Naive B cell (primary cell): ENCODE results near the gene MPZL3. TPM values are rescaled to one million over a fixed set of nuclear protein-coding genes. Genes with fewer than 3 reads are reported as not detected.

Source experiments
- ATAC-seq, 2 donors: fragments of 150-1000 bp; cut with Tn5 transposase; 2 replicates each; pipeline ENCODE4 v1.10.0; 2021; ENCODE audit warnings: low read depth in 2 of 2, mild to moderate bottlenecking in 2 of 2, moderate library complexity in 2 of 2
- DNase-seq: peaks from one replicate; pipeline ENCODE4 v3.0.0; 2022
- H3K27ac Mint-ChIP-seq, 6 donors: one replicate each; pipeline ENCODE4 v1.8.0; 2020 to 2022; ENCODE audit warnings: mild to moderate bottlenecking in 6 of 6, mixed read lengths in 6 of 6, moderate library complexity in 5 of 6, inconsistent platforms in 2 of 6
- H3K27me3 Mint-ChIP-seq, 3 donors: one replicate each; pipeline ENCODE4 v1.8.0; 2021 to 2022; ENCODE audit warnings: mixed read lengths in 3 of 3, mild to moderate bottlenecking in 1 of 3
- H3K36me3 Mint-ChIP-seq, 2 donors: one replicate each; pipeline ENCODE4 v1.8.0; 2020 to 2022; ENCODE audit warnings: mixed read lengths in 2 of 2, inconsistent platforms in 1 of 2, mild to moderate bottlenecking in 1 of 2
- H3K4me1 Mint-ChIP-seq, 3 donors: one replicate each; pipeline ENCODE4 v1.8.0; 2020 to 2022; ENCODE audit warnings: mixed read lengths in 3 of 3, inconsistent platforms in 1 of 3, mild to moderate bottlenecking in 1 of 3, moderate library complexity in 1 of 3
- H3K4me3 Mint-ChIP-seq, 8 donors: one replicate each; pipeline ENCODE4 v1.8.0; 2020 to 2022; ENCODE audit warnings: mild to moderate bottlenecking in 8 of 8, mixed read lengths in 8 of 8, moderate library complexity in 8 of 8, inconsistent platforms in 2 of 8
- H3K9me3 Mint-ChIP-seq, 7 donors: one replicate each; pipeline ENCODE4 v1.8.0; 2020 to 2022; ENCODE audit warnings: mixed read lengths in 7 of 7, mild to moderate bottlenecking in 5 of 7, inconsistent platforms in 2 of 7, moderate library complexity in 1 of 7
- polyA plus RNA-seq, 6 donors: library from polyadenylated mRNA; unstranded; fragments of 300-500 nt; fragmentation: Illumina TruSeq; gene quantifications; one replicate each; pipeline ENCODE4 v1.2.3, GENCODE V29; 2021; ENCODE audit warnings: low read depth in 6 of 6

MPZL3 gene
- polyA plus RNA-seq, 6 donors from 2014 or later: 0.89 to 3.2 (median 1.5) TPM

DNA sequence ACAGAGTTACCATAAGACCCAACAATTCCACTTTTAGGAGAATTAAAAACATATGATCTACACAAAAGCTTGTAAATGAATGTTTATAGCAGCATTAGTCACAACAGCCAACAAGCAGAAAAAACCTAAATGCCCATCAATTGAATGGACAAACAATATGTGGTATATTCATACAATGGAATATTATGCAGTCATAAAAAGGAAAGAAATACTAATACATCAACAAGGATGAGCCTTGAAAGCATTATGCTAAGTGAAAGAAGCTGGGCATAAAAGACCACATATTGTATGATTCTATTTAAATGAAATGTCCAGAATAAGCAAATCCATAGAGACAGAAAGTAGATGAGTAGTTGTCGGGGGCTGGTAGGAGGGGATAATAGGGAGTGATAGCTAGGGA is 7.0 kb upstream of the MPZL3 start:
- H3K27ac Mint-ChIP-seq: no peak overlapping the region
- peaks cover 3 to 8% (median 6%) of the 10 kb centered on the region in 3 donors for H3K4me1 Mint-ChIP-seq
- no peaks in the 10 kb centered on the region for H3K36me3 Mint-ChIP-seq
- no peak for DNase-seq
- no peak overlapping the region for H3K4me3 Mint-ChIP-seq
- H3K9me3 Mint-ChIP-seq: peaks cover 0 to 10% (median 0%) of the 10 kb centered on the region in 7 donors
- no peak for ATAC-seq
- peaks cover 54 to 72% (median 65%) of the 10 kb centered on the region in 3 donors for H3K27me3 Mint-ChIP-seq

- no peaks in the 10 kb centered on the region for H3K36me3 Mint-ChIP-seq
- no peak overlapping the region for H3K4me3 Mint-ChIP-seq
- peaks cover 0 to 10% (median 0%) of the 10 kb centered on the region in 7 donors for H3K9me3 Mint-ChIP-seq
- H3K27me3 Mint-ChIP-seq: peaks cover 47 to 64% (median 58%) of the 10 kb centered on the region in 3 donors
- no peak for DNase-seq
- H3K27ac Mint-ChIP-seq: no peak overlapping the region
- peaks cover 0 to 1% (median 0%) of the 10 kb centered on the region in 3 donors for H3K4me1 Mint-ChIP-seq
- peak in 1 of 2 donors; percentile 32 for ATAC-seq
Measured at GRCh38 chr11:118258410-118258809, 6.2 kb upstream of the MPZL3 start.

GRCh38 chr11:118252688-118253087 is 523 bp upstream of the MPZL3 start:
- peak overlapping the region; percentile 98 to 99 (median 98) for H3K4me3 Mint-ChIP-seq
- H3K9me3 Mint-ChIP-seq: peaks cover 0 to 6% (median 0%) of the 10 kb centered on the region in 7 donors
- H3K27me3 Mint-ChIP-seq: peaks cover 17 to 32% (median 26%) of the 10 kb centered on the region in 3 donors
- peaks cover 2 to 9% of the 10 kb centered on the region in 2 donors for H3K36me3 Mint-ChIP-seq
- H3K4me1 Mint-ChIP-seq: peaks cover 10 to 15% (median 14%) of the 10 kb centered on the region in 3 donors
- DNase-seq: no peak
- peak in 1 of 2 donors; percentile 8 for ATAC-seq
- H3K27ac Mint-ChIP-seq: peak overlapping the region; percentile 98 to 100 (median 100)

- no peak overlapping the region for H3K27ac Mint-ChIP-seq
- H3K9me3 Mint-ChIP-seq: peaks cover 0 to 3% (median 0%) of the 10 kb centered on the region in 7 donors
- H3K4me3 Mint-ChIP-seq: no peak overlapping the region
- ATAC-seq: no peak
- peaks cover 22 to 27% (median 26%) of the 10 kb centered on the region in 3 donors for H3K4me1 Mint-ChIP-seq
- DNase-seq: no peak
- H3K27me3 Mint-ChIP-seq: peaks cover 0 to 16% (median 9%) of the 10 kb centered on the region in 3 donors
- H3K36me3 Mint-ChIP-seq: peaks cover 4% of the 10 kb centered on the region in 2 donors
Measured at GRCh38 chr11:118247041-118247440, 5.1 kb downstream of the MPZL3 start.

DNA sequence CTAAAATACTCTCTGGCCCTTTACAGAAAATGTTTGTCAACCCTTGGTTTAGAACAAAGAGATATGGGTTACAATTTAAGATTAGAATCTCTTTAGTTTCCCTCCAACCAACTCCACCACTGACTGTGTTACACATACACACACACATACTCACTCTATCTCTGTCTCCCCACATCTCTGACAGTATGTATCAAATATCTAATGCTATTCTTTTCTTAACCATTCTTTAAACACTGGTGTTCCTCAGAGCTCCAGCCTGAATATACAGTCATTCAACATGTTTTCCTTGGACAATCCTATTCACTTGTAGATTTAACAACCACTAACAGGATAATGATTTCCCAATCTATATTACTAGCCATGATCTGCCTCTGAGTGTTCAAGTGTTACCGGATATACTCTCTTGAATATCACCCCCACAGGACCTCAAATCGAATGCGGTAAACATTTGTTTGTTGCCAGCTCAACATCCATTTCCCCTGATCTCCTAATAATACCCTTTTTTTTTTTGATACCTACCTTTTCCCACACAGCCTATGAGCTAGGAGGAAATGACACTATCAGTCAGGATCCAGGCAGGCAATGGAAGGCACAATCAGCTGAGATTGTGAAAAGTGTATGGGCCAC is 6.1 kb downstream of the MPZL3 start:
- Mint-ChIP-seq H3K36me3 (peaks cover 0 to 4% of the 10 kb centered on the region in 2 donors), H3K4me3 (peak overlapping the region in 1 of 8 donors; percentile 1), H3K27me3 (peaks cover 0 to 16% (median 11%) of the 10 kb centered on the region in 3 donors), H3K4me1 (peaks cover 25 to 33% (median 30%) of the 10 kb centered on the region in 3 donors), H3K9me3 (peaks cover 0 to 2% (median 0%) of the 10 kb centered on the region in 7 donors), H3K27ac (peak overlapping the region in 1 of 6 donors; percentile 1)
- DNase-seq (no peak), ATAC-seq (no peak)

DNA sequence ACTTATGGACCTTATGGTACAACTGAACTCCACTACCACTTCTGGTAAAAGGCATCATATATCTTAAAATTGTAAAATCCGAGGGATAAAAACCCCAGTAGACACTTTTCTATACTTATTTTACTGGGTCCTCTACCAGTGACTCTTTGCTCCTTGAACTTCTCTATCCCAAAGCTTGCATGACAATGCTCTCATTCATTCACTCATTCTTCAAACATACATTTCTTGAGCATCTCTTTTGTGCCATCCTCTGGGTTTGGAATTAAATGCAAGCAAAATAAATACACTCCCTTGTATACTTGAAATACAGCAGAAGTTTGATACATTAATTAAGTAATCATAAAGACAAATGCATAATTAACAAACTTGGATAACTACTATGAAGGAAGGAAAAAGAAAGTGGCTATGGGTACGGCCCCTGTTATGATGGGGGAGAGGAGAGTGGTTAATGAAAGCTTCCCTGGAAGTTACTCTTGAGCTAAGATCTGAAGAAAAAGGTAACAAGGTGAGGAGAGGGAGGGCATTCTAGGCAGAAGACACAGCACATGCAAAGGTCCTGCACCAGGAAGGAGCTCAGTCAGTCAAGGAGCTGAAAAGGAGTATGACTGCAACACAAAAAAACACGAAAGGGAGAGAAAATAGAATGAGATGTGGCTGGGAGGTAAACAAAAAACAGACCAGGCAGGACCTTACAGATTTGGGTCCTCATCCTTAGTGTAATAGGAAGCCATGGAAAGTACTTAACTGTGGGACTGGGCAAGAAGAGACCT is 8.0 kb downstream of the MPZL3 start:
- DNase-seq: no peak
- Mint-ChIP-seq H3K27ac (no peak overlapping the region), H3K4me3 (no peak overlapping the region), H3K9me3 (peaks cover 0 to 2% (median 0%) of the 10 kb centered on the region in 7 donors), H3K27me3 (peaks cover 0 to 16% (median 7%) of the 10 kb centered on the region in 3 donors), H3K36me3 (peaks cover 0 to 4% of the 10 kb centered on the region in 2 donors), H3K4me1 (peaks cover 36 to 39% (median 39%) of the 10 kb centered on the region in 3 donors)
- no peak for ATAC-seq

GRCh38 chr11:118243161-118243560 is 9.0 kb downstream of the MPZL3 start:
- DNase-seq (no peak), ATAC-seq (no peak)
- peaks cover 0 to 16% (median 7%) of the 10 kb centered on the region in 3 donors for H3K27me3 Mint-ChIP-seq
- peaks cover 0 to 2% (median 0%) of the 10 kb centered on the region in 7 donors for H3K9me3 Mint-ChIP-seq
- H3K4me3 Mint-ChIP-seq: no peak overlapping the region
- peaks cover 0 to 11% of the 10 kb centered on the region in 2 donors for H3K36me3 Mint-ChIP-seq
- peaks cover 36 to 39% (median 39%) of the 10 kb centered on the region in 3 donors for H3K4me1 Mint-ChIP-seq
- no peak overlapping the region for H3K27ac Mint-ChIP-seq

GRCh38 chr11:118241764-118242098 is 10.4 kb downstream of the MPZL3 start:
- Mint-ChIP-seq H3K36me3 (peaks cover 0 to 6% of the 10 kb centered on the region in 2 donors), H3K4me1 (peaks cover 33 to 39% (median 39%) of the 10 kb centered on the region in 3 donors), H3K27me3 (peaks cover 0 to 11% (median 7%) of the 10 kb centered on the region in 3 donors), H3K27ac (peak overlapping the region in 1 of 6 donors; percentile 5), H3K9me3 (peaks cover 0 to 2% (median 0%) of the 10 kb centered on the region in 7 donors), H3K4me3 (peak overlapping the region in 1 of 8 donors; percentile 21)
- no peak for DNase-seq
- ATAC-seq: no peak

DNA sequence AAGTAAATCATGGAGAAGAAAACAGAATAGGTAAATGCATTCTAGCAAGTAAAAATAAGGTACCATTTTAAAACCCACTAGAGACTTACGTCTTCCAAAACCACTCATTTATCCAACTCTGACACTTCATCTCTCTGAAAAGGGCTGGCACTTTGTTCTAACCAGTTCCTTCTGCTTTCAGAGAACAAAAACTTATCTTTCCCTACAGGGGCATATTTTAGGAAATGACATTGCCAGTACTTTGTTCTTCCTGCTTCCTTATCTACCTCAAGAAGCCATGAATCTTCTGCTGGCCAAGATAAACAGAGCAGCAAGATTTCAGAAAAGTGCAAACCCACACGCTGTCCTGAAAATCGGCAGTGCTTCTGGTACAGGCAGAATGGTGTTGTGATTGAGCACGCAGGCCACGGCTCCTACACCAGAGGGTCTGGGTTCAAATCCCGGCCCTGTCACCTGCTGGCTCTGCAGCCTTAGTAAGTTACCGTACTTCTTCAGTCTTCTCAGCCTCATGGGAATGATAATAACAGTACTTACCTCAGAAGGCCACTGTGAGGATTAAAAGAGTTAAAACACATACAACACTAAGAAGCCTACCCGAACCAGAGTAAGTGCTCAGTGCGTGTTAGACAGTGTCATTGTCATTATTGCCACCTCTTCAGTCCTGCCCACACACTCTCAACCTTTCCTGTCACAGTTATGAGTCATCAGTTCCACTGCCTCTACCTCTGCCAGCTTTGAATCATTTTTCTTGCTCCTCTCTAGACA is 11.0 kb downstream of the MPZL3 start:
- H3K4me1 Mint-ChIP-seq: peaks cover 33 to 39% (median 38%) of the 10 kb centered on the region in 3 donors
- H3K4me3 Mint-ChIP-seq: peak overlapping the region in 1 of 8 donors; percentile 21
- ATAC-seq (peak in 1 of 2 donors; percentile 35), DNase-seq (no peak)
- peaks cover 0 to 6% of the 10 kb centered on the region in 2 donors for H3K36me3 Mint-ChIP-seq
- H3K27ac Mint-ChIP-seq: peak overlapping the region in 1 of 6 donors; percentile 5
- peaks cover 0 to 11% (median 6%) of the 10 kb centered on the region in 3 donors for H3K27me3 Mint-ChIP-seq
- H3K9me3 Mint-ChIP-seq: peaks cover 0 to 2% (median 0%) of the 10 kb centered on the region in 7 donors

GRCh38 chr11:118239509-118240205 is 12.5 kb downstream of the MPZL3 start:
- H3K9me3 Mint-ChIP-seq: no peaks in the 10 kb centered on the region
- H3K4me1 Mint-ChIP-seq: peaks cover 22 to 30% (median 26%) of the 10 kb centered on the region in 3 donors
- H3K27ac Mint-ChIP-seq: no peak overlapping the region
- no peak for ATAC-seq
- peak overlapping the region in 1 of 8 donors; percentile 16 for H3K4me3 Mint-ChIP-seq
- peaks cover under 1 to 15% of the 10 kb centered on the region in 2 donors for H3K36me3 Mint-ChIP-seq
- no peak for DNase-seq
- H3K27me3 Mint-ChIP-seq: peaks cover 0 to 5% (median 3%) of the 10 kb centered on the region in 3 donors

DNA sequence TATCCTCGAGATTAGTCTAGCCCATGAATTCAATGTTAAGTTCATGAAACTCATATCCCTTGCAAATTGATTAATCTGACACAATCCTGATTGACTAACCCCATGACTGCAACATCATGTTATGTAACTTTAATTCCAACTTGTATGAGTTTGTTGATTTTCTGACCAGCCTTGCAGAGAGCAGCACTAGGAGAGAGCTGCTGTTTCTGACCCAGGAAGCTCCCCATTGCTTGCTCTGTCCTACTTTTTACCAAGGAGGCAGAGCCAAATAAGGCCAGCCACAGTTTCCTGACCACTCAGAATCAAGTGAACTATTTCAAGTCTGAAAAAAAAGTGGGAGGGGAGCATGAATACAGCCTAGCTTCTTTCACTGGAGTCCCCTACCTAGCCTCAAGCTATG is 13.2 kb downstream of the MPZL3 start:
- Mint-ChIP-seq H3K4me3 (no peak overlapping the region), H3K4me1 (peaks cover 17 to 23% (median 23%) of the 10 kb centered on the region in 3 donors), H3K36me3 (peaks cover 8 to 21% of the 10 kb centered on the region in 2 donors), H3K27me3 (peaks cover 0 to 3% (median 0%) of the 10 kb centered on the region in 3 donors), H3K27ac (no peak overlapping the region), H3K9me3 (no peaks in the 10 kb centered on the region)
- DNase-seq (no peak), ATAC-seq (no peak)

DNA sequence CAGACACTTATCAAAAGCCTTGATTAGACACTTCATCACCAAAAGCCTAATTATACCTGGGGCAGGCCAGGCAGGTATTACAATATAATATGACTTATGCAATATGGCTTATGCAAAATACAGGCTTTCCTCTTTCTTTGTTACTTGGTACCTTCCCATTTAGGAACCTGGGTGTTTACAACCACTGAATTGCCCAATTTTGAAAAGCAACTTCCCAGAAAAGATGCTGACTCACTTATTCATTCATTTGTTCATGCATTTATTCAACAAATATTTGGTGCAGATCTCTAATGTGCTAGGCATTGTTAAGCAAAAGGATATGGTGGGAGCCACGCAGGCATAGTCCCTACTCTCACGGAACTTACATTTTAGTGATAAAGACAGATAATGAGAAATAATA is 13.7 kb downstream of the MPZL3 start:
- H3K36me3 Mint-ChIP-seq: peaks cover 9 to 21% of the 10 kb centered on the region in 2 donors
- no peak overlapping the region for H3K4me3 Mint-ChIP-seq
- H3K27me3 Mint-ChIP-seq: peaks cover 0 to 3% (median 0%) of the 10 kb centered on the region in 3 donors

More for the DNA sequence above, 13.7 kb downstream of the MPZL3 start:
- Mint-ChIP-seq H3K27ac (no peak overlapping the region), H3K9me3 (no peaks in the 10 kb centered on the region), H3K4me1 (peaks cover 17 to 23% (median 23%) of the 10 kb centered on the region in 3 donors)
- ATAC-seq (no peak), DNase-seq (no peak)
